NCI-H748 treated with DMSO at 0.1 percent for 48 hours (cell line): Measurements from ENCODE around the gene RBM17.
"Not testable (repeated sequence)": the region's sequence is repeated elsewhere in the genome, so short reads cannot be mapped to it uniquely, and the experiment has no call there.

Experiments used
- DNase-seq: peaks from one replicate; lab custom pipeline; 2025; lab: John Stamatoyannopoulos, UW

Gene RBM17

DNA sequence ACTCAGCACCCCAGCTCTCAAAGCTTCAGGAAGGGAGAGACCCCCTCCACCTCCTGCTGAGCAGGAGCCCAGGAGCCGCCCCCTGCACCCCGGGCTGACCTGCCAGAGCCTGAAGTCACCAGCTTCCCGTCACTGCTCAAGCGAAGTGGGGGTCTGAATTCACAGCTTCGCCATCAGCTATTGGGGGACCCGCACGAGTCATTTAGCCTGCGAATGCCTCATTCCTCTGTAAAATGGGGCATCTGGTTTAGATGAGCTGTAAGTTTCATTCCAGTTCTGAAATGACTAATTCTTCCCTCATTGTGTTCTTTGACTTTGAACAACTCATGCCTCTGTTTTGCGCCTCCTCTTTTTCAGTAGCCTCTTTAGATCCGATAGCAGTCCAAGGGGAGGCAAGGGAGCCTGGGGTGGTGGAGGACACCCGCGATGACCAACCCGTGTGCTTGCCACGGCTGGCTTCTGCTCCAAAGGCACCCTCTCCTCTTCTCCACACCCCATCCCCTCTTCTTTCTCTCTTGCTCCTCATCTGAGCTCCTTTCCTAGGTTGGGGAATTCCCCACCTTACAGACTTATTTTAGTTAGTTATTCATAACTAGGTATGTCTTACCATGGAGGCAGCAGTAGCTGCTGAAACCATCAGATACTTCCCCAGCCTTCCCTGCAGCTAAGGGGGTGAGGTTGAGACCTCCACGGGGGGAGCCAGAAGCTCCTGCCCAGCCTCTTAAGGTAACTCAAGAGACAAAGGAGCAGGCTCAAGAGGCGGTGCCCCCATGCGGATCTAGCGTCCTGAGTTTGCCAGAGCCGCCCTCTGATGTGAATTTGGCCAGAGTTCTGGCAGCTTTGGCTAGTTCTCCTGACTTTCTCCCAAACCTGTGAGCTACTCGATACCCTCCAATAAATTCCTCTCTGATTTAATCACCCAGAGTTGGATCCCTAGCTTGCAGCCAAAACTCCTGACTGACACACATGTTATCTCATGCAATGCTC, 47.7 kb downstream of the RBM17 start:
- no peak for DNase-seq

DNA sequence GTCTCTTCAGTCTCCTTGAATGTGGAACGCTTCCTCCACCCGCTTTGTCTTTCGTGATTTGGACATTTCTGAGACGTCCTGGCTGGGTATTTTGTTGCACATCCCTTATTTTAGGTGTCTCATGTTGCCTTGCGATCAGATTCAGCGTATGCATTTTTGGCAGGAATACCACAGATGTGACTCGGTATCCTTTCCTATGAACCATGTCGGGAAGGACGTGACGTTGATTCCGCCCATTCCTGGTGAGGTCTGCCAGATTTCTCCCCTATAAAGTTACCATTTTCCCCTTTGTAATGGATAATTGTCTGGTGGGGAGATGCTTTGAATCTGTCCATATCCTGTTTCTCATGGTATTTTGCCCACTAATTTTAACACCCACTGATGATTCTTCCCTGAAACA, 49.6 kb downstream of the RBM17 start:
- no peak for DNase-seq

DNA sequence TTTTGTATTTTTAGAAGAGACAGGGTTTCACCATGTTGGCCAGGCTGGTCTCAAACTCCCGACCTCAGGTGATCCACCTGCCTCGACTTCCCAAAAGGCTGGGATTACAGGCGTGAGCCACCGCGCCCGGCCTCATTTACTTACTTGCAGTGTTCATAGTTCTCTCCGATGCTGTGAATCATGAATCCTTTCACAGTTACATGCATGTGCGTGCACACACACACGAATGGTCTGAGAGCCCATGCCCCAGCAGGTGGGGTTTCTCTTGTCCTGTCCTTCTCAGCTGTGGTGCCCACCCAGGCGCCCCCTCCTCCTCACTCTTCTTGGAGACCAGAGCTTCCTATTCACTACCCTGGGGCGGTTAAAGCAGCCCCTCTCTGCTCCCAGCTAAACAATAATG, 50.6 kb downstream of the RBM17 start:
- DNase-seq, result no peak

DNA sequence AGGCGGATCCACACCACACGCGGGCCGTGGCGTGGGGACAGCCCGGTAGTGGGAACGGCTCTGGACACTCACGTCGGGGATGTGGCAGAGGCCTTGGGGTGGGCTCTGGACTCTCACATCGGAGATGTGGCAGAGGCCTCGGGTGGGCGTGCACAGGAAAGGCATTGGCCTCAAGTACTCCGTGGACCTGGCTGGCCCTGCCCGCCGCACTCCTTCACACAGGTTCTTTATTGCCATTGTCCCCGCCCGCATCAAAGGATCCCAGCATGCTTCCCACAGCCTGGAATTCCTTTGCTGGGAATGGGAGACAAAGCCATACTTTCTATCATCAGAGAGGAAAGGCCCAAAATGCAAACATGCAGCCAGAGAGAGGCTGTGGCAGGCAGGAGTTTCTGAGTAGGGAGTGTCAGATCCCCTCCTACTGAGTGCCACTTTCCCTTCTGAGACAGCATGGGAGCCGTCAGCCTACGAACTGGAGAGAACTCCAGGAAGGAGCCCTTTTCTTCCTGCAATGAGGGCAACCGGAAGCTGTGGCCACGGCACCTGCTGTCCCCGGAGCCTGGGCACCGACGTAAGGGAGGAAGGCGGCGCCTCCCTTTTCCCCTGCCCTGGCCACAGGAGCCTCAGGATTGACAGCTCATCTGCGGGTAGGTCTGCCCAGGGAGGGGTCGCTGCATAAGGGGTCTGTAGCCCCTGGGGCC, 51.5 kb downstream of the RBM17 start:
- DNase-seq, result no peak

DNA sequence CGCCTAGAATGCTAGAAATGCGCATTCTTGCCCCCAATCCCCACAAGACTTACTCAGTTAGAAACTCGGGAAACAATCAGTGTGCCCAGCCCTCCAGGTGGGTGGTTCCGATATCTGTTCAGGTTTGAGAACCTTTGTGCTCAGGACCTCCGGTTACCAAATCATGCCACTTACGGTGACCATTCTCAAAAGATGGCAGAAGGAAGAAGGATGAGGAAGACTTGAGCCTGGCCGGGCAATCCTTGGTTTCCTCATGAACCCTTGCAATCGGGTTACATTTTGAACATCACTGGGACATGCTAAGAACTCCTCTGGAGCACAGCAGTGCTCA, 52.1 kb downstream of the RBM17 start:
- DNase-seq, result no peak

DNA sequence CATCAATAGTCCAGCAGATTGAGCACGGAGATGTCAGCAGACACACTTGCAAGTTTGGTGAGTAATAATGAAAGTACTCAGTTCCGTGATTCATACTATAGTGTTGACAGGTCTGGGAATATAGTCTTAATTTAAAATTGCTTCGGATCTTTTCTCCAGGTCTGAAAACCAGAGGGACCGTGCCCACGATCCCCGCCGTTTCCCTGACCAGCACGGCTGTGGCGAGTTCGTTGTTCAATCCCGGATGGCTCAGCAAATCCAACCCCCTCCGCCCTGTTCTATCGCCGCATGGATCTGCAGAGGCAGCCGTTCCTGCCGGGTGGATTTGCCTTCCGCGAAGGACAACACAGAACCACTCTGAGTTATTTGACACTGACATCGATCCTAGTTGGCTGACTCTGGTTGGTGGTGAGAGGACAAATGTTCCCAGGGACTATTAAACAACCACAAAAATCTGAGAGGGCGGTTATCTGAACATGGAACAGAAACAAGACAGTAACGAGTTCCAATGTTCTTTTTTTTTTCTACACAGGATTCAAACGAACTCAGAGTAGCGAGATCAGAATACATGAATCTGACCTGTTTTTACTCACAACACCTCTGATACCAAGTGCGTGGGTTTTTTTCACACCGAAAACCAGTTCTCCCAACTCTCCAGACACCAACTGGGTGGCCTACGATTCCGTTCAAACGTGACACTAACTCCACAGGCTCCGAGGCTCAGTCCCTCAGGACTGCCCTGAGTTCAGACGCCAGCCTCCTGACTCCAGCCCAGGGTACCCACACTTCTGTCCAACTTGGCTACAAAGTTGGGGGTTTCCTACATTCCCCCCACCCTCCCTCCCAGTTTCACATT, 52.7 kb downstream of the RBM17 start:
- no peak for DNase-seq

DNA sequence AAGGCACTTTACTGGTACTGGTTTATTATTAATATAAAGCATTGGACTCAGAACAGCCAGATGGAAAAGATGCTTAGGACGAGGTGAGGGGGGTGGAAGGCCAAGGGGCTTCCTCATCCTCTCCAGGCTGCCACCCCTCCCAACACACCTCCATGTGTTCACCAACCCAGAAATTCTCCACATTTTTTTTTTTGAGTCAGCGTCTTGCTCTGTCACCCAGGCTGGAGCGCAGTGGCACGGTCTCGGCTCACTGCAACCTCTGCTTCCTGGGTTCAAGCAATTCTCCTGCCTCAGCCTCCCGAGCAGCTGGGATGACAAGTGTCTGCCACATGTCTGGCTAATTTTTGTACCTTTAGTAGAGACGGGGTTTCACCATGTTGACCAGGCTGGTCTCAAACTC, 53.4 kb downstream of the RBM17 start:
- not testable (repeated sequence) for DNase-seq

DNA sequence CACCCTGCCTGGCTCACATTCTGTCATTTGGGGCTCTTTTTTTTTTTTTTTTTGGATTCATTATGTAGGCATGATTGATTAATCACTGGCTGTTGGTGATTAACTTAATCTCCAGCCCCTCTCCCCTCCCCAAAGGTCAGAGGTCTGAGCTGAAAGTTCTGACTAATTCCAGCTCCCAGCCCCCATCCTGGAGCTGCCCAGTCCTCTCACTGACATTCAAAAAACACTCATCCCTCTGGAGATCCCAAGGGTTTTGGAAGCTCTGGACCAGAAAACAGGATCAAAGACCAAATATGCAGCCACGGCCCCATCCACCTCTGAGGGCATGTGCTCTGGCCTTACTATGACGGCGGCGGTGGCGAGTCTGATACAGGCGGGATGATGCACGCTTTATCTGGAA, 53.8 kb downstream of the RBM17 start:
- DNase-seq, result no peak

DNA sequence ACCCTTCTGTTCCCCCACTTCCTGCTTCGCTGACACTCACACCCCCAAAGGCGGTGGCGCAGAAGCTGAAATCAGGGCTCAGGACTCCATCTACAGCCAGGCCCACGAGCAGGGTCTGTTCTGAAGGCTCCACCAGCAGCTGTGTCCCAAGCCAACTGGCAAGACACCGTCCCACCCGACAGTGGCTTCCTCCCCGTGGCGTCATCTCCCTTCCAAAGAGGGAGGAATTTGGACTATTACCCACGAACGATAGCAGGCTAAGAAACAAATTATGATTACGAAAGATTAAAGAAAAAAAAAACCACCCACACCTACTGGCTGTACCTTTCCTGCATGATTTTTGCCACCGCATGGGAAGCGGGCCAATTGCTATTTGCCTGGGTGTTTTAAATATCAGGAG, 54.3 kb downstream of the RBM17 start:
- DNase-seq, result no peak

DNA sequence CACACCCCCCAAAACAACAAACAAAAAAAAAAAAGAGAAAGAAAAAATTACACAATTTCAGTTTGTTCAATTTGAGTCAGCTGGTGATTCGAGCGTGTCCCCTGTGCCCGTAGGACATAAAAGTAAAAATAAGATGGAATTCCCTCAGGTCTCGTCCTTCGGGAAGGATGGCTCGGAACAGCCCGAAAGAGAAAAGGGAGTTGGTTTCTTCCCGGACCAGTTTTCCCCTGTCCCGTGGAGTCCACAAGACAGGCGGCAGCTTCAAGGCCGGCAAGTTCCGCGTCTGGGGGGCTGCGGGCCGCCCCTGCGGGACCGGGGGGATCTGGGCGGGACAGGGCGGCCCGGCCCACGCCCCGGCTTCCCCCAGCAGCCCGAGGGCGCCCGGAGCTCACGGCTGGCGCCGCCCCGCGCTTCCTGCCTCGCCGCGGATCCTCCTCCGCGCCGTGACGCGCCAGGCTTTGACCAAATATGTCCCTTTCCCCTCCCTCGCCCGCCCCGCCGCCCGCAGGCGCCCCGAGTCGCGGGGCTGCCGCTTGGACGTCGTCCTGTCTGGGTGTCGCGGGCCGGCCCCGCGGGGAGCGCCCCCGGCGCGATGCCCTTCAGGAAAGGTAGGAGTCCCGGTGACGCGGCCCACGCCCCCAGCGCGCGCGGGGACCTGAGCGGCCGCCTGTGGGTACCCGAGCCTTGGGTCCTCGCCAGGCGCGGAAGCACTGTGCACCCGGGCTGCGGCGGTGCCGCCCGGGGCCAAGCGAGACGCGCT, 55.8 kb downstream of the RBM17 start:
- DNase-seq, result peak; percentile 8

DNA sequence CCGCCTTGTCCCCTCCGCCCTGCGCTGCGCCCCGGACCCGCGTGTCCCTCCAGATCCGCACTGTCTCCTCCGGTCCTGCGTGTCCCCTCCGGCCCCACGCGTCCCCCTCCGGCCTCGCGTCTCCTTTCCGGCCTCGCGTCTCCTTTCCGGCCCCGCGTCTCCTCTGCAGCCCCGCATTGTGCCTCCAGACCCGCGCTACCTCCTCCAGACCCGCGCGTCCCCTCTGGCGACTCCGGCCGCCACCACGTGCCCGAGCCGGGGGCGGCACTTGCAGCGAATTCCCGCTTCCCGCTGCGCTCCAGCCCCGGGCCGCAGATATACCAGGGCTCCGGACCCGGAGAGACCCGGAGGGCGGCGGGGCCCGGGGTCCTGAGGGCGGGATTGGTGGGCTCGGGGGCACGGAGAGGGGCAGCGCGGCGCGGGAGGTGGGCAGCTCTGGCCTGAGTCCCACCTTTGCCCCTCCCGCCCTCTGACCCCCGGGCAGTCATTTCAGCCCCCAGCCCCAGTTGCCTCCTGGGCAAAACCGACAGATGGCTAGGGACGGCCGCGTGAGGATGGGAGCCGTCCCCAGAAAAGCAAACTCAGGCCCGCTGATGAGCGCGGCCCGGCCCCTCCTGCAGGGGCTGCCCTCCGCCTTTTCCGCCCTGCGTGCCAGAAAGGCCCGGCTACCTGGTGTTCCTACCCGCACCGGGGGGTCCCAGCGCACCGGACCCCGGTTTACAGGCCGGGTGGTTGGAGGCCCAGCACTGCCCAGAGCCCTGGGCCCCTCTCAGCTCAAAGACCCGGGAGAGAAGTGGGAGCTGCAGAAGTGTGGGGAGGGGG, 56.5 kb downstream of the RBM17 start:
- no peak for DNase-seq

DNA sequence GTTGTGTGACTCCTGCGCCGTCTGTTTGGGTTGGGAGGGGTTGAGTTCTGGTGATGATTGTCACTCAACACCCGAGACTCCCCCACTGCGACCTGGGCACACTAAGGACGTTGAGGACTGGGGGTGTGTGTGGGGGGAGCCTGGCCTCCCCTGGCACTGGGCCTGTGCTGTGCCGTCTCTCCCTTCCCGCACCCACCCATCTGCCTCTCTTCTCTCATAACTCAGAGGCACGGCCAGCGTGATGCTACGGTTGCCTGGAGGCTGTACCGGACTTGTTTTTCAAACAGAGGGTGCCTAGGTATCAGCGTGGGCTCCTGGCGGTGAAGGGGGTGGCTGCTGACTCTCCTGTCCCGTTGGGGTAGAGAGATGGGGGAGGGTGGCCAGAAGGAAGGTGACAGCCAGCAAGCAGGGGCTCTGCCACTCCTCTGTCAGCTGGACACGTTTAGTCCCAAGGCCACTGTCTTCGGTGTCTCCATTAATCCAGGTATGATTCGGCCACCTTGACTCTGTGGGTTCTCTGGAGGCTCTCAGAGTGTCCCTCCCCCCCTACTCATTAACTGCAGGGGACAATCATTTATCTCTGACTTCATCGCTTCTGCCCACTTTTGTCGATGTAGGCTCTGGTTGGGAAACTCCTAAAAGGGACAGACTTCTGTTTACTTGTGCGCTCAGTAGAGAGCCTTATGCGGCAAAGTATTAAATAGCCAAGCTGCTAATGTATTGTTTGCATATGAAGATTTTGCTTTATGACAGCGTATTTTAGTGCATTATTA, 57.4 kb downstream of the RBM17 start:
- no peak for DNase-seq

DNA sequence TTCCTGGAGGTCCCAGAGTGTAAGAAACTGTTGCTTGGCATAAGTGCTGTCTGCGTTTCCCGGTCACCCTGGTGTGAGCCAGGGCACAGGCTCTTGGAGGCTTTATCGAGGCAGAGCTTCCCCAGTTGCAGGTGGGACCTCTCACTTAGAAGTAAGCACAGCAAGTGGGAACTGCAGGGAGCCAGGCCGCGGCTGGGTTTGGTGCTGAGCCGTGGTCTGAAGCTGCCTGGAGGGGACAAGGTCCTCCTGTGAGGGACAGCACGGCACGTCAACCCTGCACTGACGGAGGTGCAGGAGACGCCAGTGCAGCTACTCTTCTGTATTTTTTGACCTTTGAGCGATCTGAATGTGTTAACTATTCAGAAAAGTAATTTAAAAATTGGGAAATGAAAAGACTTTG, 58.1 kb downstream of the RBM17 start:
- DNase-seq, result no peak

DNA sequence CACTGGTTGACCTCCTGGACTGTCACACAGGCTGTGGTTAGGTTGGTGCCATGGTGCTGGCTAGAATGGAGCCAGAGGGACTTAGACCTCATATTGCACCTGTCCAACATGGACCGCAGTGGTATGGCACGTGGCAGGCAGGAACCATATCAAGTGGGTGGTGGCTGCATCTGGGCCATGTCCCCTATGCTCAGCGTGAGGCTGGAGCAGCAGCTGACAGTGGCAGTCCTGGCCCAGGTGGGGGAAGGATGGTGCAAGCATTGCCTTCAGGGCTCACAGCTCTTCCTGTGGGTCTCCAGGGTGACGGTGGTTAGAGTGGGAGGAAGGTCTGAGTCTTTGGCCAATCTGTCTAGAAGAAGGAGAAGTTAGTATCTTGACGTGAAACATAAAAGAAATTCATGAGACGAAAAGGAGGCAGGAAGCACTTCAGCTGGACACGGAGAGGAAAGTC, 59.4 kb downstream of the RBM17 start:
- DNase-seq, result no peak

DNA sequence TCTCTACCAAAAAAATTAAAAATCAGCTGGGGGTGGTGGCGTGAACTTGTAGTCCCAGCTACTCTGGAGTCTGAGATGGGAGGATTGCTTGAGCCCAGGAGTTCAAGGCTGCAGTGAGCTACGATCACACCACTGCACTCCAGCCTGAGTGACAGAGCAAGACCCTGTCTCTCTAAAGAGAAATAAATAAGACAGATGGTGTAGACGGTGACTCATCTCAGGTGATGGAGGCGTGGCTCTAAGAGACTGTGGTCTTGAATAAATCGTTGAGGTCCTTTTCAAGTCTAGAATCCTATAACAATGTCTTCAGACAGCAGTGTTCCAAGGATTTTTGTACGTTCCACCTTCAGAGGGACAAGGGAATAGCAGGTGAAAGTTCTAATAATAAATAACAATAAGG, 60.1 kb downstream of the RBM17 start:
- no peak for DNase-seq

DNA sequence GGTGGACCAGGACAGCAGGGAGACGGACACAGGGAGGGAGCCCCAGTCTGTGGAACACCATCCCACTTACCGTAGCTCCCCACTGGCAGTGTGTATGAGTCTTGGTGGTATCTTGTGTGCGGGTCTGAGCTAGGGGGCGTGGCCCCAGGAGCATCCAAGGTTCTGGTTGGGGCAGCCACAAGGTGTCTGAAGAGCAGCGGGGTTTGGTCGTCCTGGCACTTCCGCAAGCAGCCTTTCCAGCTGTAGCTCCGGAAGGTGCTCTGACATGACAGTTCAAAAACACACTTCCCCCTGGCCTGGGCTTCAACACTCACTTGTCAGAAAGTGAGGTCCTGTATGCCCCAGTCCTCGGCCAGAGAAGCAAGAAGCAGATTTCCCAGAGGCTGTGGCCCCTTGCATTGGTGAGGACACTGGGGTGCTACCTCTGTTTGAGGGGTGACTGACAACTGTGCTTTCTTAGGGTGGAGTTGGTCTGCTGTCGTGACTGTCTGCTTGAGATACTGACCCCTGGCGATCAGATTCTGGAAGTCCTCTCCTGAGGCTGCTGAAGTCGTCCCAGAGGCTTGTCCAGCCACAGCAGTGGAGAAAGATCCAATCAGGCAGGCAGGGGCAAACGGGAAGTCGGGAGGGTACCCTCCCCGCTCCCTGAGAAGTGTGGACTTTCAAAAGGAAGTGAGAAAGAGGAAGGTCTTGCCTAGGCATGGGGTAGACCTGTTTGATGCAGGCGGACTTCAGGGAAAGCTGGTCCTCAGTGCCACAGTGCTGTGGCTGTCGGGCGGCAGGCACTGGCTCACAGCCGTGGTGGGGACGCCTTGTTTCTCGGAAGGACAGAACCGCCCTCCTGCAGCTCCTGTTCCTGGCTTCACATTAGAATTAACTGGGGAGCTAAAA, 62.5 kb downstream of the RBM17 start:
- no peak for DNase-seq

DNA sequence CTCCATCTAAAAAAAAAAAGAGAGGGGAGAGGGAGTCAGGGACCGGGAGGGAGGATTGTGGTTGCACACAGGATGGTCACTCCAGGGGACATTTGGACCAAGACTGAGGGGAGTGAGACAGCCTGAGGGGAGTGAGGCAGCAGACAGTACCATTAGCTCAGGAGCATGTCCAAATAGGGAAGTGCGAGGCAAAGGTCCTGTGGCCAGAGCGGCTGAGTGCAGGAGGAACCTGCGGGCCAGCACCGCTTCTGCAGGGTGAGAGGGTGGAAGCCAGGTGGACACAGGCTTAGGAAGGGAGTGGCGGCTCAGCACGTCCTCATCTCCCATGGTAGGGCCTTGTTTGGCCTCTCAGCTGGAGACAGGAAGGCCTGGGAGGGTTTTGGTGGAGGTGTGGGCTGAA, 65.0 kb downstream of the RBM17 start:
- DNase-seq, result no peak

DNA sequence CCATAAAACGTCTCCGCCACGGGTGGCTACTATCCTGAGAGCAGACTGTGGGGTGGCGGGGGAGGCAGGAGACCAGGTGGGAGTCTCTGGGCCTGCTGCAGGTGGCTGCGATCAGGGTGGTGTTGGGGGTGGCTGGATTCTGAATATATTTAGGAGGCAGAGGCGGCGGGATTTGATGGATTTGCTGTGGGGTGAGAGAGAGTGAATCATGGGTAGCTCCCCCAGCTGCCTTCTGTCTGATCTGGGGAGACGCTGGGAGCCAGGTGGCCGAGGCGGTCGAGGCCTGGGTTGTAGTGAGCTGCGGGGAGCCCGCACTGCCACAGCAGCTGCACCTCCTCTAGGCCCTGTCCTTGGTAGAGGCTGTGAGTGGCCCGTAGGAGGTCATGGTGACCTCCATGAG, 65.7 kb downstream of the RBM17 start:
- DNase-seq, result no peak

DNA sequence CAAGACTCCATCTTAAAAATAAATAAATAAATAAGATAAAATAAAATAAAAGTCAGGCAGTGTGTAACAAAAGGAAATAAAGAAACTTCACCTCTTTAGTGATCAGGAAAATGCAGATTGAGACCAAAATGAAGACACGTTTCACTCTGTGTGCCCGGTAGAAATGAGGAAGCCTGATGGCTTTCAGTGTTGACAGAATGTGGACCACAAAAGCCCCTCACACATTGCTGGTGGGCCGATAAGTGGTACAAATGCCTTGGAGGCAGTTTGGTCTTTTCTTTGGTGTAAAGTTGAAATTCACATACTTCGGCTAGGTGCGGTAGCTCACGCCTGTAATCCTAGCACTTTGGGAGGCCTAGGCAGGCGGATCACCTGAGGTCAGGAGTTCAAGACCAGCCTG, 69.4 kb downstream of the RBM17 start:
- no peak for DNase-seq
